HS-5 (cell line): ENCODE measurements around the gene WDR77.

Source experiments
- DNase-seq: peaks from one replicate; pipeline ENCODE4 v3.0.0-alpha.2; 2012; ENCODE audit warnings: low read depth

WDR77 gene

GRCh38 chr1:111439461-111440351, 9.3 kb downstream of the WDR77 start:
- no peak for DNase-seq

- DNase-seq, result peak; percentile 54
Observed at GRCh38 chr1:111436726-111437125, 12.3 kb downstream of the WDR77 start.

GRCh38 chr1:111424281-111424680, 24.8 kb downstream of the WDR77 start:
- no peak for DNase-seq

GRCh38 chr1:111422546-111423391, 26.3 kb downstream of the WDR77 start:
- DNase-seq, result no peak

GRCh38 chr1:111420377-111420776, 28.7 kb downstream of the WDR77 start:
- no peak for DNase-seq

- DNase-seq, result no peak
Observed at GRCh38 chr1:111419037-111419436, 30.0 kb downstream of the WDR77 start.

GRCh38 chr1:111417755-111418154, 31.3 kb downstream of the WDR77 start:
- DNase-seq, result no peak

- DNase-seq, result no peak
Observed at GRCh38 chr1:111415461-111415860, 33.6 kb downstream of the WDR77 start.

GRCh38 chr1:111414756-111415155, 34.3 kb downstream of the WDR77 start:
- no peak for DNase-seq

GRCh38 chr1:111412839-111413238, 36.2 kb downstream of the WDR77 start:
- DNase-seq, result no peak

GRCh38 chr1:111407301-111407700, 41.8 kb downstream of the WDR77 start:
- DNase-seq, result no peak

GRCh38 chr1:111406321-111406768, 42.7 kb downstream of the WDR77 start:
- DNase-seq, result no peak

GRCh38 chr1:111404588-111404987, 44.5 kb downstream of the WDR77 start:
- no peak for DNase-seq

- DNase-seq, result no peak
Observed at GRCh38 chr1:111402083-111402482, 47.0 kb downstream of the WDR77 start.

- DNase-seq, result peak; percentile 22
Observed at GRCh38 chr1:111399792-111400610, 49.1 kb downstream of the WDR77 start.

- DNase-seq, result no peak
Observed at GRCh38 chr1:111392460-111392945, 56.6 kb downstream of the WDR77 start.

GRCh38 chr1:111392042-111392441, 57.0 kb downstream of the WDR77 start:
- no peak for DNase-seq
